ENCODE data around the gene CEP104. TPM values are rescaled to one million over a fixed set of nuclear protein-coding genes. Genes with fewer than 3 reads are reported as not detected.
"Not testable (repeated sequence)": the region's sequence is repeated elsewhere in the genome, so short reads cannot be mapped to it uniquely, and the experiment has no call there.

Gene CEP104
- total RNA-seq, 2 donors from 2014 or later: 41.1 to 52.7 TPM

- no peak for TF ChIP-seq CTCF (IDR thresholded peaks at IDR 0.05)
- DNase-seq: no peak
- no peaks in the 10 kb centered on the region for H3K4me1 ChIP-seq
- H3K27me3 ChIP-seq: no peaks in the 10 kb centered on the region
- H3K9ac ChIP-seq (ENCODE audit: low read depth in 2 of 2, low read length in 2 of 2): no peak overlapping the region
- intact Hi-C loops (cut with DNase I): no loop called here
- no peaks in the 10 kb centered on the region for H3K36me3 ChIP-seq
- H3K9me3 ChIP-seq: no peaks in the 10 kb centered on the region
- H3K4me3 ChIP-seq: no peak overlapping the region
- H3K27ac ChIP-seq: no peak overlapping the region
Measured at GRCh38 chr1:3811595-3811911, 45.5 kb downstream of the CEP104 start.

DNA sequence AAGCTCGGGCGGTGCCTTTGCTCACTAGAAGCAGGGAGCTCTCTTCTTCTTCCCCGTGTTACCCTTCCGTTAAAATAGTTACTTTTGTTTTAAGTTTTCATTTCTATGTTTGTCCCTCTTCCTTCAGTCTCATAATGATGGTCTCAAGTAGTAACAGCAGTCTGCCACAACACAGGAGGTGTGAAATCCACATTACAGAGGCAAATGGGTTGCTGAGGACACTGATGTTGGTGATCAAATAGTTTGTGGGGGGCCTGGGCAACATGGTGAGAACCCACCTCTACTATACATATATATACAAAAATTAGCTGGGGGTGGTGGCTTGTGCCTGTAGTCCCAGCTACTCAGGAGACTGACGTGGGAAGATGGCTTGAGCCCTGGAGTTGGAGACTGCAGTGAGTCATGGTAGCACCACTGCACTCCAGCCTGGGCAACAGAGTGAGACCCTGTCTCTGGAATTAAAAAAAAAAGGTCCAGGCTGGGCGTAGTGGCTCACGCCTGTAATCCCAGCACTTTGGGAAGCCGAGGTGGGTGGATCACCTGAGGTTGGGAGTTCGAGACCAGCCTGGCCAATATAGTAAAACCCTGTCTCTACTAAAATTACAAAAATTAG lies 46.8 kb downstream of the CEP104 start:
- H3K4me1 ChIP-seq; H3K27ac ChIP-seq; H3K27me3 ChIP-seq; H3K4me3 ChIP-seq; intact Hi-C loops (cut with DNase I); H3K9me3 ChIP-seq; DNase-seq; H3K36me3 ChIP-seq; H3K9ac ChIP-seq (ENCODE audit: low read depth in 2 of 2, low read length in 2 of 2): not testable (repeated sequence)

- Histone ChIP-seq H3K27me3 (no peaks in the 10 kb centered on the region), H3K4me3 (no peak overlapping the region), H3K36me3 (no peaks in the 10 kb centered on the region), H3K9me3 (no peaks in the 10 kb centered on the region), H3K9ac (ENCODE audit: low read depth in 2 of 2, low read length in 2 of 2) (no peak overlapping the region), H3K4me1 (no peaks in the 10 kb centered on the region), H3K27ac (no peak overlapping the region)
- no peak for TF ChIP-seq CTCF (IDR thresholded peaks at IDR 0.05)
- DNase-seq: no peak
- intact Hi-C loops (cut with DNase I): no loop called here
Measured at GRCh38 chr1:3809680-3810079, 47.3 kb downstream of the CEP104 start.

GRCh38 chr1:3807769-3808168 lies 49.2 kb downstream of the CEP104 start:
- Histone ChIP-seq H3K27me3 (no peaks in the 10 kb centered on the region), H3K9me3 (no peaks in the 10 kb centered on the region), H3K4me3 (no peak overlapping the region), H3K27ac (no peak overlapping the region), H3K36me3 (no peaks in the 10 kb centered on the region), H3K4me1 (no peaks in the 10 kb centered on the region), H3K9ac (ENCODE audit: low read depth in 2 of 2, low read length in 2 of 2) (no peak overlapping the region)
- TF ChIP-seq CTCF (IDR thresholded peaks at IDR 0.05): no peak
- DNase-seq: no peak
- intact Hi-C loops (cut with DNase I): no loop called here

GRCh38 chr1:3805038-3805437 lies 52.0 kb downstream of the CEP104 start:
- Histone ChIP-seq H3K36me3 (no peaks in the 10 kb centered on the region), H3K27me3 (no peaks in the 10 kb centered on the region), H3K27ac (no peak overlapping the region), H3K4me3 (no peak overlapping the region), H3K9ac (ENCODE audit: low read depth in 2 of 2, low read length in 2 of 2) (no peak overlapping the region), H3K9me3 (no peaks in the 10 kb centered on the region), H3K4me1 (no peaks in the 10 kb centered on the region)
- intact Hi-C loops (cut with DNase I): no loop called here
- TF ChIP-seq CTCF (IDR thresholded peaks at IDR 0.05): no peak
- DNase-seq: no peak

DNA sequence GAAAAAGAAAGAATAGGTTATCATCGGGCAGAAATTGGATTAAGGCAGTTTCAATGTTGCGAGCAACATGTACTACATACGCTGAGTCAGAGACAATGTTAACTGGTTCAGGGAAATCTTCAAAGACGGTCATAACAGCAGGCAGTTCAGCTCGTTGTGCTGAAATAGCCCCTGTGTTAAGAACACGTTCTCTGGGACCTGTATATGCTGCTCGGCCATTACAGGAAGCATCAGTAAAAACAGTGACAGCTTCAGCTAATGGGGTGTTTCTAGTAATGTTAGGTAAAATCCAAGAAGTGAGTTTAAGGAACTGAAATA lies 52.4 kb downstream of the CEP104 start:
- H3K9ac ChIP-seq (ENCODE audit: low read depth in 2 of 2, low read length in 2 of 2); intact Hi-C loops (cut with DNase I); H3K27me3 ChIP-seq; H3K27ac ChIP-seq; H3K4me1 ChIP-seq; DNase-seq; H3K9me3 ChIP-seq; H3K36me3 ChIP-seq; H3K4me3 ChIP-seq: not testable (repeated sequence)

All from colonic mucosa (tissue), 4 donors.